SHP77 (cell line): Measurements from ENCODE around the gene SMIM14.

Experiments
- DNase-seq, 2 experiments: peaks; one replicate each; lab custom pipeline; 2025; lab: John Stamatoyannopoulos, UW

Gene SMIM14

GRCh38 chr4:39498727-39499020 is 140.0 kb downstream of the SMIM14 start:
- DNase-seq = no peak

GRCh38 chr4:39497909-39498726 is 140.5 kb downstream of the SMIM14 start:
- DNase-seq = no peak
